ENCODE results near the gene ZGRF1. TPM values are rescaled to one million over a fixed set of nuclear protein-coding genes. Genes with fewer than 3 reads are reported as not detected.

ZGRF1 gene
- total RNA-seq, 1 donor from 2014 or later, result 3.4 TPM

GRCh38 chr4:112651641-112652040 lies 14.9 kb upstream of the ZGRF1 start:
- H3K4me1 ChIP-seq, result no peaks in the 10 kb centered on the region
- no peak for ATAC-seq
- no peaks in the 10 kb centered on the region for H3K9me3 ChIP-seq
- H3K27me3 ChIP-seq, result no peaks in the 10 kb centered on the region
- H3K27ac ChIP-seq, result no peak overlapping the region
- H3K4me3 ChIP-seq, result no peak overlapping the region
- H3K36me3 ChIP-seq, result peaks cover 99% of the 10 kb centered on the region
- DNase-seq, result no peak
- TF ChIP-seq, protein P1, sequence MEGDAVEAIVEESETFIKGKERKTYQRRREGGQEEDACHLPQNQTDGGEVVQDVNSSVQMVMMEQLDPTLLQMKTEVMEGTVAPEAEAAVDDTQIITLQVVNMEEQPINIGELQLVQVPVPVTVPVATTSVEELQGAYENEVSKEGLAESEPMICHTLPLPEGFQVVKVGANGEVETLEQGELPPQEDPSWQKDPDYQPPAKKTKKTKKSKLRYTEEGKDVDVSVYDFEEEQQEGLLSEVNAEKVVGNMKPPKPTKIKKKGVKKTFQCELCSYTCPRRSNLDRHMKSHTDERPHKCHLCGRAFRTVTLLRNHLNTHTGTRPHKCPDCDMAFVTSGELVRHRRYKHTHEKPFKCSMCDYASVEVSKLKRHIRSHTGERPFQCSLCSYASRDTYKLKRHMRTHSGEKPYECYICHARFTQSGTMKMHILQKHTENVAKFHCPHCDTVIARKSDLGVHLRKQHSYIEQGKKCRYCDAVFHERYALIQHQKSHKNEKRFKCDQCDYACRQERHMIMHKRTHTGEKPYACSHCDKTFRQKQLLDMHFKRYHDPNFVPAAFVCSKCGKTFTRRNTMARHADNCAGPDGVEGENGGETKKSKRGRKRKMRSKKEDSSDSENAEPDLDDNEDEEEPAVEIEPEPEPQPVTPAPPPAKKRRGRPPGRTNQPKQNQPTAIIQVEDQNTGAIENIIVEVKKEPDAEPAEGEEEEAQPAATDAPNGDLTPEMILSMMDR (IDR thresholded peaks at IDR 0.05), result no peak
- intact Hi-C loops (cut with DNase I), result no loop called here

DNA sequence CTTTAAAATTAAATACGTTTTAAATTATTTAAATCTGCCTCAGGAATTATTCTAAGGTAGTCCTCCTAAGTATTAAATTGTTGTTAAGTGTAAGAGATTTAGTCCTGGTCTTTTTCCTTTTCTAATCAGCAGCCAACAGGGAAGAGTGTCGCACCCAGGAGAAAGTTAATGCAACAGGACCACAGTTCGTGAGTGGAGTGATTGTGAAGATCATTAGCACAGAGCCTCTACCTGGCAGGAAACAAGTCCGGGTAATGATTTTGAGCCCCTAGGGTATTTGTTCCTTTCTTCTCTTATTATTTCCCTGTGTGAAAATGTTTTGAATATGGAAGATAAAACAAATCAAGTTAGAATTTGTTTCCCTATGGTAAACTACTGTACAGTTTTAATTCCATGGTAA lies 13.6 kb upstream of the ZGRF1 start:
- no peaks in the 10 kb centered on the region for H3K9me3 ChIP-seq
- no peak overlapping the region for H3K4me3 ChIP-seq
- intact Hi-C loops (cut with DNase I), result no loop called here
- TF ChIP-seq, protein P1 (IDR thresholded peaks at IDR 0.05), result no peak
- DNase-seq (no peak), ATAC-seq (no peak)
- H3K27me3 ChIP-seq, result no peaks in the 10 kb centered on the region
- H3K4me1 ChIP-seq, result no peaks in the 10 kb centered on the region
- H3K27ac ChIP-seq, result no peak overlapping the region
- H3K36me3 ChIP-seq, result peaks cover 99% of the 10 kb centered on the region

DNA sequence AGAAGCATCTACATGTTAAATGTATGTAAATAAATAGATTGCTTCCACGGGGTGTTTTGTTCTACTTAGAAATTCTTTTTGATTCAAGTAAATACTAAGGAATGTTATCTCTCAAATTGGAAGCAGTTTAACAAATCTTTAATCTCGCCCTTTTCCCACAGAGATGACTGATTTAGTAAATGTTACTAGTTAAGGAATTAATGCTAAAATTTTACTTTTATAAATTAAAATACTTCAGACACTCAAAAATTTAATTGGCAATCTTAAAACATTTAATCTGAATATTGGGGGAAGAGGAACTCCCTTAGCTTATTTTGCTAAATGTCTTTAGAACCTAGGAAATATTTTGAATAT lies 12.3 kb upstream of the ZGRF1 start:
- H3K4me1 ChIP-seq, result no peaks in the 10 kb centered on the region
- TF ChIP-seq, protein P1 (IDR thresholded peaks at IDR 0.05), result no peak
- H3K36me3 ChIP-seq, result peaks cover 97% of the 10 kb centered on the region
- H3K27ac ChIP-seq, result no peak overlapping the region
- H3K4me3 ChIP-seq, result no peak overlapping the region
- H3K27me3 ChIP-seq, result no peaks in the 10 kb centered on the region
- ATAC-seq (no peak), DNase-seq (no peak)
- intact Hi-C loops (cut with DNase I), result no loop called here
- no peaks in the 10 kb centered on the region for H3K9me3 ChIP-seq

- DNase-seq (no peak), ATAC-seq (no peak)
- TF ChIP-seq, protein P1 (IDR thresholded peaks at IDR 0.05), result no peak
- no peaks in the 10 kb centered on the region for H3K9me3 ChIP-seq
- no peaks in the 10 kb centered on the region for H3K4me1 ChIP-seq
- intact Hi-C loops (cut with DNase I), result no loop called here
- H3K4me3 ChIP-seq, result no peak overlapping the region
- no peaks in the 10 kb centered on the region for H3K27me3 ChIP-seq
- peaks cover 92% of the 10 kb centered on the region for H3K36me3 ChIP-seq
- no peak overlapping the region for H3K27ac ChIP-seq
Observed at GRCh38 chr4:112648263-112649054, 11.8 kb upstream of the ZGRF1 start.

GRCh38 chr4:112647785-112648184 lies 11.1 kb upstream of the ZGRF1 start:
- DNase-seq (no peak), ATAC-seq (no peak)
- Histone ChIP-seq H3K27ac (no peak overlapping the region), H3K9me3 (no peaks in the 10 kb centered on the region), H3K27me3 (no peaks in the 10 kb centered on the region), H3K36me3 (peaks cover 85% of the 10 kb centered on the region), H3K4me1 (no peaks in the 10 kb centered on the region), H3K4me3 (no peak overlapping the region)
- TF ChIP-seq, protein P1 (IDR thresholded peaks at IDR 0.05), result no peak
- intact Hi-C loops (cut with DNase I), result no loop called here
